ENCODE results near the gene SYDE2.

SYDE2 gene

GRCh38 chr1:85214654-85215053, 13.8 kb upstream of the SYDE2 start:
- TF ChIP-seq, protein P1, sequence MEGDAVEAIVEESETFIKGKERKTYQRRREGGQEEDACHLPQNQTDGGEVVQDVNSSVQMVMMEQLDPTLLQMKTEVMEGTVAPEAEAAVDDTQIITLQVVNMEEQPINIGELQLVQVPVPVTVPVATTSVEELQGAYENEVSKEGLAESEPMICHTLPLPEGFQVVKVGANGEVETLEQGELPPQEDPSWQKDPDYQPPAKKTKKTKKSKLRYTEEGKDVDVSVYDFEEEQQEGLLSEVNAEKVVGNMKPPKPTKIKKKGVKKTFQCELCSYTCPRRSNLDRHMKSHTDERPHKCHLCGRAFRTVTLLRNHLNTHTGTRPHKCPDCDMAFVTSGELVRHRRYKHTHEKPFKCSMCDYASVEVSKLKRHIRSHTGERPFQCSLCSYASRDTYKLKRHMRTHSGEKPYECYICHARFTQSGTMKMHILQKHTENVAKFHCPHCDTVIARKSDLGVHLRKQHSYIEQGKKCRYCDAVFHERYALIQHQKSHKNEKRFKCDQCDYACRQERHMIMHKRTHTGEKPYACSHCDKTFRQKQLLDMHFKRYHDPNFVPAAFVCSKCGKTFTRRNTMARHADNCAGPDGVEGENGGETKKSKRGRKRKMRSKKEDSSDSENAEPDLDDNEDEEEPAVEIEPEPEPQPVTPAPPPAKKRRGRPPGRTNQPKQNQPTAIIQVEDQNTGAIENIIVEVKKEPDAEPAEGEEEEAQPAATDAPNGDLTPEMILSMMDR (IDR thresholded peaks at IDR 0.05; ENCODE audit: insufficient read depth, missing control alignments): no peak
- no peak for FAIRE-seq
- DNase-seq (ENCODE audit: insufficient read length, low spot score): no peak

- no peak for DNase-seq (ENCODE audit: insufficient read length, low spot score)
- TF ChIP-seq, protein P1 (IDR thresholded peaks at IDR 0.05; ENCODE audit: insufficient read depth, missing control alignments): no peak
- no peak for FAIRE-seq
Observed at GRCh38 chr1:85208488-85208887, 7.7 kb upstream of the SYDE2 start.

GRCh38 chr1:85203573-85204171, 2.9 kb upstream of the SYDE2 start:
- TF ChIP-seq, protein P1 (IDR thresholded peaks at IDR 0.05; ENCODE audit: insufficient read depth, missing control alignments): no peak
- FAIRE-seq (no peak), DNase-seq (ENCODE audit: insufficient read length, low spot score) (no peak)

GRCh38 chr1:85202864-85203255, 2.0 kb upstream of the SYDE2 start:
- FAIRE-seq: no peak
- no peak for DNase-seq (ENCODE audit: insufficient read length, low spot score)

DNA sequence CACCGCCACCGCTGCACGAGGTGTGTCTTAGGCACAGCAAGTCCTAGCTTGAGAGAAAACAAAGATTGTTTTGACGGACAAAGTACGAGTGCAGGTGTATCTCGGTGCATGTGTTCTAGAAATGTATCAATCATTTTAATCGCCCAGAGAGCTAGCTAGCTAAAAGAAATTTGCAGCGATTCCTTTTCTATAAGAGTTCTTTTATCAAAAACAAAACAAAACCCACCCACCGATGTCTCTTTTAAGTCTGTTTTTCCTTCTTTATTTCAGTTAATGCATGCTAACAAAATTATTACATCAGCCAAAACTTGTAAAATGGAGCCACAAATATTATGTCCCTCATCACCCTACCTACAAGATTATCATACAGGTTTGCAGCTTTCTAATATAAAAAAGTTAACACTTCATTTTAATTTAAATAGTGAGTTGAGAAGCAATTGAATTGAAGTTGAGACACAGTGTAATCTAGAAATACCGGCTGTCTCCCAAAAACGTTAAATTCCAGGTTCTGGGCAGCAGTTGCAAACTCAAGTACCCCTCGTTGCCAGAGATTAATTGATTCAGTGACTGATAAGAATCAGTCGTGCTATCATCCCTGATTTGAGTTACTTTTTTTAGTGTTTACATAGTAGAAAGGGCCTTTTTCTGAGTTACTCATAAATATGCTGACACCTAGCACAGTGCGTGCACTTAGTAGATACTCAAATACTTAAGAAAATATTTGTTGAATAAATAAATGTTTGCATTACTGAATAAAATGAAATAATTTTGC, 1.5 kb upstream of the SYDE2 start:
- no peak for FAIRE-seq
- no peak for DNase-seq (ENCODE audit: insufficient read length, low spot score)
- TF ChIP-seq, protein P1 (IDR thresholded peaks at IDR 0.05; ENCODE audit: insufficient read depth, missing control alignments): no peak

More at GRCh38 chr1:85202864-85203255, 2.0 kb upstream of the SYDE2 start:
- TF ChIP-seq, protein P1 (IDR thresholded peaks at IDR 0.05; ENCODE audit: insufficient read depth, missing control alignments): no peak

DNA sequence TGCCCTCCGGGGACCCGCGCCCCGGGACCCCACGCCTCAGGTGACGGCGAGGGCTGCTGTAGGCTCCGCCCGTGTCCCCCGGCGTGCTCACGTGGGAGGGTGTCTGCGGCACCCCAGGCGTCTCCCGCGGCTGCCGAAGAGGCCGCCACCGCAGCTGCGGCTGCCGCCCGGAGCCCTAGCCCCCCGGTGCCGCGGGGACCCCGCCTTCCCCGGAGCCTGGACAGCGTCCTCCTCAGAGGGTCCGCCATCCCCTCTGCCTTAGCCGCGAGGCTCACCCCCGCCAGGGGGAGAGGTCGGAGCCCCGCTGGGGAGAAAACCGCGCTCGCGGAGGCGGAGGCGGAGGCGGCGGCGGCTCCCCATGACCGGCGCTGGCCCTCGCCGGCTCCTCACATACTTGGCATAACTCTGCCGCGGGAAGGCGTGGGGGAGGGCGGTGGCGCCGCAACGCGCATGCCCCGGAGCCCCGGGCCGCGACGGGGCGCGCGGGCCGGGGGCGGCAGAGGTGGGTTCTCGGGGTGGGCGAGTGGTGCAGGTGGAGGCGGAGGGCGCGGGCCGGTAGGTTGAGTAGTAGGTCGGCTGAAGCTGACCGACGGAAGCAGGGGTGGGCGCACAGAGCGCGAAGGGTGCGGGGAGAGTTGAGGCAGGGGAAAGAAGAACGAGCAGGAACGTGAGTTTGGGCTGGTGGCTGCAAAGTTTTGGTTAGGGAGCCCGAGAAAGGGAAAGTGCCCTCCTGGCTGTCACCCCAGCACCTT, 700 bp upstream of the SYDE2 start:
- peak; percentile 33 for DNase-seq (ENCODE audit: insufficient read length, low spot score)
- FAIRE-seq: no peak

More for the DNA sequence above, 700 bp upstream of the SYDE2 start:
- TF ChIP-seq, protein P1 (IDR thresholded peaks at IDR 0.05; ENCODE audit: insufficient read depth, missing control alignments): no peak

Data from D721Med (cell line).